Tibial nerve (tissue), 3 donors: Measurements from ENCODE around the gene MBNL2.

Source experiments
- POLR2A ChIP-seq, 2 donors: fragments of 450-650 bp; IDR thresholded peaks; one replicate each; pipeline ENCODE4 v1.6.1; 2017; ENCODE audit warnings: antibody characterized with exemption in 2 of 2, mild to moderate bottlenecking in 2 of 2, moderate library complexity in 2 of 2
- TF ChIP-seq, protein P1 (sequence below), 5 experiments: fragments of 200-600 bp in 3 of 5; fragments of 450-650 bp in 2 of 5; sonication (generic) in 3 of 5; IDR thresholded peaks; one replicate each; pipeline ENCODE4 v1.5.1; 2016 to 2019; ENCODE audit warnings: antibody characterized with exemption in 5 of 5, mild to moderate bottlenecking in 3 of 5, moderate library complexity in 2 of 5

DNA sequence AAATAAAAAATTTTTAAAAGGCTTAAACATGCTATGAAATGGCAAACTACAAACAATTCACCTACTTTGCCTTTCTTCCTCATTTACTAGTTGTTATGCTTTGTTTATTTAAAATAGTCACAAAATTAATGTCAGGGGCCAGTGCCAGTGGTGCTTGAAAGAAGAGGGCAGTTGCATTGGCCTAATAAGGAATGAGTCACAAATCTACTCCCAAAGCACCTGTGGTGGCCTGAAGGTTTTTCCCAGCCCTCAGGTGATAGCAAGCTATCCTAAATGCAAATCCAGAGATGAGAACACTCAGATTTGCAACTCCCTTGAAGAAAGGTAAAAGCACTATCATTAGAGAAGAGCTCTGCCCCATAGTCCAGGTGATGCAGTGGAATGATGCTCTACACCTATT, 103.6 kb downstream of the MBNL2 start:
- TF ChIP-seq, protein P1, sequence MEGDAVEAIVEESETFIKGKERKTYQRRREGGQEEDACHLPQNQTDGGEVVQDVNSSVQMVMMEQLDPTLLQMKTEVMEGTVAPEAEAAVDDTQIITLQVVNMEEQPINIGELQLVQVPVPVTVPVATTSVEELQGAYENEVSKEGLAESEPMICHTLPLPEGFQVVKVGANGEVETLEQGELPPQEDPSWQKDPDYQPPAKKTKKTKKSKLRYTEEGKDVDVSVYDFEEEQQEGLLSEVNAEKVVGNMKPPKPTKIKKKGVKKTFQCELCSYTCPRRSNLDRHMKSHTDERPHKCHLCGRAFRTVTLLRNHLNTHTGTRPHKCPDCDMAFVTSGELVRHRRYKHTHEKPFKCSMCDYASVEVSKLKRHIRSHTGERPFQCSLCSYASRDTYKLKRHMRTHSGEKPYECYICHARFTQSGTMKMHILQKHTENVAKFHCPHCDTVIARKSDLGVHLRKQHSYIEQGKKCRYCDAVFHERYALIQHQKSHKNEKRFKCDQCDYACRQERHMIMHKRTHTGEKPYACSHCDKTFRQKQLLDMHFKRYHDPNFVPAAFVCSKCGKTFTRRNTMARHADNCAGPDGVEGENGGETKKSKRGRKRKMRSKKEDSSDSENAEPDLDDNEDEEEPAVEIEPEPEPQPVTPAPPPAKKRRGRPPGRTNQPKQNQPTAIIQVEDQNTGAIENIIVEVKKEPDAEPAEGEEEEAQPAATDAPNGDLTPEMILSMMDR (IDR thresholded peaks at IDR 0.05): no peak
- TF ChIP-seq POLR2A (IDR thresholded peaks at IDR 0.05): no peak
